ENCODE data around the gene PHKB. TPM values are rescaled to one million over a fixed set of nuclear protein-coding genes. Genes with fewer than 3 reads are reported as not detected.

Gene PHKB
- total RNA-seq, 1 experiment from 2014 or later, result 38.8 TPM

DNA sequence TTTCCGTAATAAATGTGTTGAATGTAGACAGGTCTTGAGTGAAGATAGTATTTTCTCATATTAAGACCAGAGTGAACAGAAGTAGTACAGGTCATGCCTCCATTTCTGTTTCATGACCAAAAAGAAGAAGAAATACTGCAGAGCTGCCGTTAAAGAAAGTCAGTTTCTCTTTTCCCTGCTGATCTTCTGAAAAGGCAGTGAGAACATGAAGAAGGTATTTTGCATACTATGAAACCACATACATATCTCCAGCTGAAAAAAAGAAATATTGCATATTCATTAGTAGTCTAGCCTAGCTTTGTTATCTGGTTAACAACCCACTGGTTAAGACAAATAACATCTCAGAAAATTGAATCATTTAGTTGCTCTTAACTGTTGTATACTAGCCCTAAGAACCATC is 138.4 kb downstream of the PHKB start:
- Histone ChIP-seq H3K79me2 (ENCODE audit: insufficient read depth, low read length) (no peaks in the 10 kb centered on the region), H4K91ac (ENCODE audit: insufficient read length, low read depth, low read length) (no peak overlapping the region), H4K8ac (replicated peaks; ENCODE audit: insufficient read length, low read depth, low read length) (no peak overlapping the region), H3K4me2 (ENCODE audit: insufficient read depth, insufficient read length, low read length) (no peak overlapping the region), H2BK120ac (ENCODE audit: low read depth, low read length, poor library complexity, severe bottlenecking) (no peak overlapping the region), H3K9me3 (ENCODE audit: control insufficient read depth, low read depth, low read length) (no peaks in the 10 kb centered on the region), H2AFZ (ENCODE audit: low read length) (no peak overlapping the region), H2BK5ac (ENCODE audit: insufficient read length, low read length) (no peak overlapping the region), H3T11ph (ENCODE audit: low read length) (no peak overlapping the region), H3K27ac (ENCODE audit: insufficient read length, low read depth, low read length) (no peak overlapping the region), H2BK12ac (ENCODE audit: insufficient read length, low read depth, low read length) (no peak overlapping the region), H2AK5ac (ENCODE audit: insufficient read length, low read length) (no peak overlapping the region), H3K9ac (ENCODE audit: extremely low read depth, insufficient read length, low read length) (no peak overlapping the region), H4K5ac (ENCODE audit: insufficient read length, low read depth, low read length) (no peak overlapping the region), H3K23ac (ENCODE audit: insufficient read length, low read depth, low read length) (no peak overlapping the region), H3K79me1 (ENCODE audit: insufficient read depth, low read depth, low read length, poor library complexity, severe bottlenecking) (no peaks in the 10 kb centered on the region), H3K4me1 (ENCODE audit: insufficient read depth, low read length) (no peaks in the 10 kb centered on the region), H3K14ac (ENCODE audit: insufficient read depth, low read length) (no peak overlapping the region), H3K27me3 (ENCODE audit: insufficient read depth, low read length) (no peaks in the 10 kb centered on the region), H3K18ac (ENCODE audit: insufficient read length, low read depth, low read length) (no peak overlapping the region), H3K56ac (ENCODE audit: insufficient read length, low read depth, low read length) (no peak overlapping the region), H2BK20ac (ENCODE audit: low read depth, low read length, poor library complexity, severe bottlenecking) (no peak overlapping the region), H3K23me2 (ENCODE audit: insufficient read length, low read depth, low read length, poor library complexity, severe bottlenecking) (no peaks in the 10 kb centered on the region), H4K20me1 (ENCODE audit: control insufficient read depth, insufficient read depth, insufficient read length) (no peaks in the 10 kb centered on the region), H3K4ac (ENCODE audit: low read depth, low read length) (no peak overlapping the region), H2BK15ac (ENCODE audit: low read depth, low read length) (no peak overlapping the region)
- Mint-ChIP-seq H3K36me3 (ENCODE audit: insufficient read depth in 1 of 3, low read depth in 3 of 3) (no peaks in the 10 kb centered on the region), H3K9me3 (no peaks in the 10 kb centered on the region), H3K27ac (no peak overlapping the region), H3K4me3 (no peak overlapping the region), H3K4me1 (peaks cover 4 to 5% of the 10 kb centered on the region in 2 experiments; a peak in 2 of 4 replicates), H3K27me3 (ENCODE audit: low read depth) (no peaks in the 10 kb centered on the region)
- DNase-seq, result no peak
- no CpG with 5 or more reads among the region's 2 CpGs for WGBS (ENCODE audit: extremely low coverage, insufficient read length, low lambda C conversion rate)
- TF ChIP-seq, protein P1, sequence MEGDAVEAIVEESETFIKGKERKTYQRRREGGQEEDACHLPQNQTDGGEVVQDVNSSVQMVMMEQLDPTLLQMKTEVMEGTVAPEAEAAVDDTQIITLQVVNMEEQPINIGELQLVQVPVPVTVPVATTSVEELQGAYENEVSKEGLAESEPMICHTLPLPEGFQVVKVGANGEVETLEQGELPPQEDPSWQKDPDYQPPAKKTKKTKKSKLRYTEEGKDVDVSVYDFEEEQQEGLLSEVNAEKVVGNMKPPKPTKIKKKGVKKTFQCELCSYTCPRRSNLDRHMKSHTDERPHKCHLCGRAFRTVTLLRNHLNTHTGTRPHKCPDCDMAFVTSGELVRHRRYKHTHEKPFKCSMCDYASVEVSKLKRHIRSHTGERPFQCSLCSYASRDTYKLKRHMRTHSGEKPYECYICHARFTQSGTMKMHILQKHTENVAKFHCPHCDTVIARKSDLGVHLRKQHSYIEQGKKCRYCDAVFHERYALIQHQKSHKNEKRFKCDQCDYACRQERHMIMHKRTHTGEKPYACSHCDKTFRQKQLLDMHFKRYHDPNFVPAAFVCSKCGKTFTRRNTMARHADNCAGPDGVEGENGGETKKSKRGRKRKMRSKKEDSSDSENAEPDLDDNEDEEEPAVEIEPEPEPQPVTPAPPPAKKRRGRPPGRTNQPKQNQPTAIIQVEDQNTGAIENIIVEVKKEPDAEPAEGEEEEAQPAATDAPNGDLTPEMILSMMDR (conservative IDR thresholded peaks at IDR 0.05), result no peak
